ENCODE data around the gene DPP10.

- no peak for TF ChIP-seq FOXA1 (IDR thresholded peaks at IDR 0.05)
- no peak for TF ChIP-seq BHLHE40 (IDR thresholded peaks at IDR 0.05; ENCODE audit: borderline replicate concordance)
- no peak for TF ChIP-seq ARNT (IDR thresholded peaks at IDR 0.05)
- no peak for TF ChIP-seq TARDBP (IDR thresholded peaks at IDR 0.05)
- TF ChIP-seq SUZ12 (IDR thresholded peaks at IDR 0.05), result no peak
Measured at GRCh38 chr2:115174651-115175050, 732.2 kb downstream of the DPP10 start.
